ENCODE results near the gene PACRG. TPM values are rescaled to one million over a fixed set of nuclear protein-coding genes. Genes with fewer than 3 reads are reported as not detected.

PACRG gene
- total and polyA plus RNA-seq, 2 experiments from 2014 or later = 0.17 to 0.68 TPM

DNA sequence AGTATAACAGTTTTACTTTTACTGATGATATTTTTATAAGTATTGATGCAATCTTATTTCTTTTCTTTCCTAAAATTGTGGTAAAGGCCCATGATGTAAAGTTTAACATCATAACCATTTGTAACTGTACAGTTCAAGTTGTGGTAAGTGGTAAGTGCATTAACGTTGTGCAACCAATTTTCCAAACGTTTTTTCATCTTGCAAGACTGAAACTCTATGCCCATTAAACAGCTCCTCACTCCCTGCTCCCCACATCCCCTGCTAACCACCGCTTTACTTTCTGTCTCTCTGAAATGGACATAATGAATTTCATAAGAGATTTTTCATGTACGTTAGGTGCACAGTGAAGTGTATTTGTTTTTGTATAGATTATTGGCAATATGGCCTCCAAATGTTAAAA lies 106.0 kb downstream of the PACRG start (continued):
- TF ChIP-seq, protein P1, sequence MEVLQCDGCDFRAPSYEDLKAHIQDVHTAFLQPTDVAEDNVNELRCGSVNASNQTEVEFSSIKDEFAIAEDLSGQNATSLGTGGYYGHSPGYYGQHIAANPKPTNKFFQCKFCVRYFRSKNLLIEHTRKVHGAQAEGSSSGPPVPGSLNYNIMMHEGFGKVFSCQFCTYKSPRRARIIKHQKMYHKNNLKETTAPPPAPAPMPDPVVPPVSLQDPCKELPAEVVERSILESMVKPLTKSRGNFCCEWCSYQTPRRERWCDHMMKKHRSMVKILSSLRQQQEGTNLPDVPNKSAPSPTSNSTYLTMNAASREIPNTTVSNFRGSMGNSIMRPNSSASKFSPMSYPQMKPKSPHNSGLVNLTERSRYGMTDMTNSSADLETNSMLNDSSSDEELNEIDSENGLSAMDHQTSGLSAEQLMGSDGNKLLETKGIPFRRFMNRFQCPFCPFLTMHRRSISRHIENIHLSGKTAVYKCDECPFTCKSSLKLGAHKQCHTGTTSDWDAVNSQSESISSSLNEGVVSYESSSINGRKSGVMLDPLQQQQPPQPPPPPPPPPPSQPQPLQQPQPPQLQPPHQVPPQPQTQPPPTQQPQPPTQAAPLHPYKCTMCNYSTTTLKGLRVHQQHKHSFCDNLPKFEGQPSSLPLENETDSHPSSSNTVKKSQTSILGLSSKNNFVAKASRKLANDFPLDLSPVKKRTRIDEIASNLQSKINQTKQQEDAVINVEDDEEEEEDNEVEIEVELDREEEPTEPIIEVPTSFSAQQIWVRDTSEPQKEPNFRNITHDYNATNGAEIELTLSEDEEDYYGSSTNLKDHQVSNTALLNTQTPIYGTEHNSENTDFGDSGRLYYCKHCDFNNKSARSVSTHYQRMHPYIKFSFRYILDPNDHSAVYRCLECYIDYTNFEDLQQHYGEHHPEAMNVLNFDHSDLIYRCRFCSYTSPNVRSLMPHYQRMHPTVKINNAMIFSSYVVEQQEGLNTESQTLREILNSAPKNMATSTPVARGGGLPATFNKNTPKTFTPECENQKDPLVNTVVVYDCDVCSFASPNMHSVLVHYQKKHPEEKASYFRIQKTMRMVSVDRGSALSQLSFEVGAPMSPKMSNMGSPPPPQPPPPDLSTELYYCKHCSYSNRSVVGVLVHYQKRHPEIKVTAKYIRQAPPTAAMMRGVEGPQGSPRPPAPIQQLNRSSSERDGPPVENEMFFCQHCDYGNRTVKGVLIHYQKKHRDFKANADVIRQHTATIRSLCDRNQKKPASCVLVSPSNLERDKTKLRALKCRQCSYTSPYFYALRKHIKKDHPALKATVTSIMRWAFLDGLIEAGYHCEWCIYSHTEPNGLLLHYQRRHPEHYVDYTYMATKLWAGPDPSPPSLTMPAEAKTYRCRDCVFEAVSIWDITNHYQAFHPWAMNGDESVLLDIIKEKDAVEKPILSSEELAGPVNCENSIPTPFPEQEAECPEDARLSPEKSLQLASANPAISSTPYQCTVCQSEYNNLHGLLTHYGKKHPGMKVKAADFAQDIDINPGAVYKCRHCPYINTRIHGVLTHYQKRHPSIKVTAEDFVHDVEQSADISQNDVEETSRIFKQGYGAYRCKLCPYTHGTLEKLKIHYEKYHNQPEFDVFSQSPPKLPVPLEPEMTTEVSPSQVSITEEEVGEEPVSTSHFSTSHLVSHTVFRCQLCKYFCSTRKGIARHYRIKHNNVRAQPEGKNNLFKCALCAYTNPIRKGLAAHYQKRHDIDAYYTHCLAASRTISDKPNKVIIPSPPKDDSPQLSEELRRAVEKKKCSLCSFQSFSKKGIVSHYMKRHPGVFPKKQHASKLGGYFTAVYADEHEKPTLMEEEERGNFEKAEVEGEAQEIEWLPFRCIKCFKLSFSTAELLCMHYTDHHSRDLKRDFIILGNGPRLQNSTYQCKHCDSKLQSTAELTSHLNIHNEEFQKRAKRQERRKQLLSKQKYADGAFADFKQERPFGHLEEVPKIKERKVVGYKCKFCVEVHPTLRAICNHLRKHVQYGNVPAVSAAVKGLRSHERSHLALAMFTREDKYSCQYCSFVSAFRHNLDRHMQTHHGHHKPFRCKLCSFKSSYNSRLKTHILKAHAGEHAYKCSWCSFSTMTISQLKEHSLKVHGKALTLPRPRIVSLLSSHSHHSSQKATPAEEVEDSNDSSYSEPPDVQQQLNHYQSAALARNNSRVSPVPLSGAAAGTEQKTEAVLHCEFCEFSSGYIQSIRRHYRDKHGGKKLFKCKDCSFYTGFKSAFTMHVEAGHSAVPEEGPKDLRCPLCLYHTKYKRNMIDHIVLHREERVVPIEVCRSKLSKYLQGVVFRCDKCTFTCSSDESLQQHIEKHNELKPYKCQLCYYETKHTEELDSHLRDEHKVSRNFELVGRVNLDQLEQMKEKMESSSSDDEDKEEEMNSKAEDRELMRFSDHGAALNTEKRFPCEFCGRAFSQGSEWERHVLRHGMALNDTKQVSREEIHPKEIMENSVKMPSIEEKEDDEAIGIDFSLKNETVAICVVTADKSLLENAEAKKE (CRISPR knock-in tag; IDR thresholded peaks at IDR 0.05) = no peak
- no peak for TF ChIP-seq STAT1 (IDR thresholded peaks at IDR 0.05; ENCODE audit: unreplicated experiment)
- TF ChIP-seq EZH2phosphoT487 (IDR thresholded peaks at IDR 0.05; ENCODE audit: unreplicated experiment) = no peak
- TF ChIP-seq ZNF114 (CRISPR knock-in tag; IDR thresholded peaks at IDR 0.05) = no peak
- TF ChIP-seq, protein P2, sequence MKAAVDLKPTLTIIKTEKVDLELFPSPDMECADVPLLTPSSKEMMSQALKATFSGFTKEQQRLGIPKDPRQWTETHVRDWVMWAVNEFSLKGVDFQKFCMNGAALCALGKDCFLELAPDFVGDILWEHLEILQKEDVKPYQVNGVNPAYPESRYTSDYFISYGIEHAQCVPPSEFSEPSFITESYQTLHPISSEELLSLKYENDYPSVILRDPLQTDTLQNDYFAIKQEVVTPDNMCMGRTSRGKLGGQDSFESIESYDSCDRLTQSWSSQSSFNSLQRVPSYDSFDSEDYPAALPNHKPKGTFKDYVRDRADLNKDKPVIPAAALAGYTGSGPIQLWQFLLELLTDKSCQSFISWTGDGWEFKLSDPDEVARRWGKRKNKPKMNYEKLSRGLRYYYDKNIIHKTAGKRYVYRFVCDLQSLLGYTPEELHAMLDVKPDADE (IDR thresholded peaks at IDR 0.05) = no peak
- TF ChIP-seq NANOG (IDR thresholded peaks at IDR 0.05; ENCODE audit: borderline replicate concordance) = no peak
- TF ChIP-seq POLR2AphosphoS5 (IDR thresholded peaks at IDR 0.05; ENCODE audit: low read depth) = no peak
- no peak for TF ChIP-seq ZNF331 (CRISPR knock-in tag; IDR thresholded peaks at IDR 0.05; ENCODE audit: low read depth)
- TF ChIP-seq, protein P3, sequence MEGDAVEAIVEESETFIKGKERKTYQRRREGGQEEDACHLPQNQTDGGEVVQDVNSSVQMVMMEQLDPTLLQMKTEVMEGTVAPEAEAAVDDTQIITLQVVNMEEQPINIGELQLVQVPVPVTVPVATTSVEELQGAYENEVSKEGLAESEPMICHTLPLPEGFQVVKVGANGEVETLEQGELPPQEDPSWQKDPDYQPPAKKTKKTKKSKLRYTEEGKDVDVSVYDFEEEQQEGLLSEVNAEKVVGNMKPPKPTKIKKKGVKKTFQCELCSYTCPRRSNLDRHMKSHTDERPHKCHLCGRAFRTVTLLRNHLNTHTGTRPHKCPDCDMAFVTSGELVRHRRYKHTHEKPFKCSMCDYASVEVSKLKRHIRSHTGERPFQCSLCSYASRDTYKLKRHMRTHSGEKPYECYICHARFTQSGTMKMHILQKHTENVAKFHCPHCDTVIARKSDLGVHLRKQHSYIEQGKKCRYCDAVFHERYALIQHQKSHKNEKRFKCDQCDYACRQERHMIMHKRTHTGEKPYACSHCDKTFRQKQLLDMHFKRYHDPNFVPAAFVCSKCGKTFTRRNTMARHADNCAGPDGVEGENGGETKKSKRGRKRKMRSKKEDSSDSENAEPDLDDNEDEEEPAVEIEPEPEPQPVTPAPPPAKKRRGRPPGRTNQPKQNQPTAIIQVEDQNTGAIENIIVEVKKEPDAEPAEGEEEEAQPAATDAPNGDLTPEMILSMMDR (conservative IDR thresholded peaks at IDR 0.05; ENCODE audit: low read depth in 2 of 2) = no peak
- no peak for TF ChIP-seq CREB1 (CRISPR knock-in tag; IDR thresholded peaks at IDR 0.05; ENCODE audit: low read depth)
